ENCODE data around the gene OTX2.

The OTX2 gene

GRCh38 chr14:56810147-56810719 lies at the start of gene OTX2:
OTX2 (minus strand) TSS chr14:56810479; CDS start chr14:56805456, 5,023 bp downstream.
- no peak for DNase-seq

- no peak for DNase-seq
Observed at GRCh38 chr14:56858422-56858821, 48.1 kb upstream of the OTX2 start.

GRCh38 chr14:56857216-56857615 lies 46.9 kb upstream of the OTX2 start:
- DNase-seq: no peak

GRCh38 chr14:56855891-56856461 lies 45.7 kb upstream of the OTX2 start:
- DNase-seq: no peak

GRCh38 chr14:56854325-56854724 lies 44.0 kb upstream of the OTX2 start:
- no peak for DNase-seq

DNA sequence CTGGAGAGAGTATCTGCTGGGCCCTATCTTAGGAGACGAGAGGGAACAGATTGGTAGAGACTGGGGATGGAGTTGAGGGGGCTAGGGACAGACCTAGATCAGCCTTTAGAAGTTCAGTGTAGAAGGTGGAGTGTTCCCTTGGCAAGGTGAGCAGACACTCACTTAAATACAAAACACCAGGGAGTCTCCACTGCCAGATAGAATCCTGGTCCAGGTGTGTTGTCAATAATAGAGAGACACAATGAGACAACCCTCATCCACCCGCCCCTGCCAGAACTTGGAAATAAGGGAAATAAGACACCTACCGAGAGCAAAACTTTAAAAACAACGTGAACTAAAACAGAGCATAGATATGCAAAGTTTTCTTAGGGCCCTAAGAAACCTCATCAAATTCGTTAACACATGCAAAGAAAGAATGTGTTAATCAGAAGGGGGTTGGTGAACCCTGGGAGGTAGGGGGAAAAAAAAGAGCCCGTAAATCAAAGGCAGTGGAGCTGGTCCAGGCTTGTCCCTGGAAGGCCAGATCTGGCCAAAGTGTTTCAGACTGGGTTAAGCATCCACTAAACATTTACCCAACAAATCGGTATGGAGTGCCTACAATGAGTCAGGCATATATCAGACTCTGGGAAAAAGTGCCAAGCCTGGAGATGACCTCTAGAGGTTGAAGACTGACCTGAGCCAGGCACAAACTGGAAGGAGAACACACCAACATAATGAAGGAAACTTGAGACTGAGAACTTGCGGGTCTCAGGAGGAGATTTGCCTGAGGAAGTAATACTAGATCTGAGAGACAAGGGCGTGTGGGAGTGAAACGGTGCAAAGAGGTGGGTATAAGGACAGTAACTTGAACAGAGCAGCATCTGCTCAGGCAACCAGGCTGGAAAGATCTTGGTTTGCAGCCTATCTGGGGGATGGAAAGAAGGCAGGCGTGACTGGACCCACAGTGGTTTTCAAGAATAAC lies 37.0 kb upstream of the OTX2 start:
- DNase-seq: no peak

GRCh38 chr14:56844406-56845002 lies 34.2 kb upstream of the OTX2 start:
- DNase-seq: no peak

DNA sequence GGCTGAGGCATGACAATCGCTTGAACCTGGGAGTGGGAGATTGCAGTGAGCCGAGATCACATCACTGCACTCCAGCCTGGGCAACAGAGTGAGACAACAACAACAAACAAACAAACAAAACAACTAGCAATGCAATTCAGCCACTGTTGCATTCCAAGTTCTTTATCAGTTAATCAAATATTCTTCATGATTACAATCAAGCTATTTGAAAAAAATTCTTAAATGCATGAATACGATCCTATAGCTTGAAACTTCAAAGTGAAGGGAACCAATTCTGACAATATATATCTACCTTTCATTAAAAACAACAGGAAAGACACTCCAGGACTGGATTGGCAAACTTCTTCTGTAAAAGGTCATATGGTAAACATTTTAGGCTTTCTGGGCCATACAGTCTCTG lies 31.3 kb upstream of the OTX2 start:
- no peak for DNase-seq

DNA sequence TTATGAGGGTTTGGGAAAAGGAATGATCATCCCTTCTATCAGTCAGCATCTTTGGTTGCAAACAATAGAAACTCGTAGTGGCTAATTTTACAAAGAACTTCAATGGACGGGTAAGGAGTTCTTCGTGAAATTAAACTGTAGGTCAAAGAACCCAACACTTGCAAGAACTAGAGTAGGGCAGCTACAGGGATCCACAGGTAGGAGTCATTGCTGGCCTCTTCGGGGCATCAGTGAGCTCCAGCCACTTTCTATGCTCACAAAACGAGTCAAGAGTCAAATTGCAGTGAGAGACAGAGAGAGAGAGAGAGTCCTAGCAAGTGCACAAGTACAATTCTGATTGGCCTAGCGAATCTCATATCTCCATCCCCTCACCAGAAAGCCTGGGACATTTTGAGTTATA lies 29.9 kb upstream of the OTX2 start:
- DNase-seq: no peak

GRCh38 chr14:56829151-56829550 lies 18.9 kb upstream of the OTX2 start:
- no peak for DNase-seq

DNA sequence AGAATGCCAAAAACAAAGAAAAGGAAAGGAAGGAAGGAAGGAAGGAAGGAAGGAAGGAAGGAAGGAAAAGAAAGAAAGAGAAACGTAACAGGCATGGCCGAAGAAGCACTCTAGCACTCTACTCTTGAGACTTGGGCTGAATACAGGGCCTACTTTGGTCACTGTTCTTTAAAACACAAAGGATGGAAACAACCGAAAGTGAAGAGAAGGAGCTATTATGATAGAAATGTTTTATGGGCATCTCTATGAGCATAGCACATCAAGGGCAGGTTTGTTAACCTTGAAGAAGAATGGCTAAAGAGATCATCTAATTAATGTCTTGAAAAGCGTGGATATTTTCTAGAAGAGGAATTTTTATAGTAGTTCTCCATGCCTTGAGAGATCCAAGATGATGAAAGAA lies 15.9 kb upstream of the OTX2 start:
- no peak for DNase-seq

DNA sequence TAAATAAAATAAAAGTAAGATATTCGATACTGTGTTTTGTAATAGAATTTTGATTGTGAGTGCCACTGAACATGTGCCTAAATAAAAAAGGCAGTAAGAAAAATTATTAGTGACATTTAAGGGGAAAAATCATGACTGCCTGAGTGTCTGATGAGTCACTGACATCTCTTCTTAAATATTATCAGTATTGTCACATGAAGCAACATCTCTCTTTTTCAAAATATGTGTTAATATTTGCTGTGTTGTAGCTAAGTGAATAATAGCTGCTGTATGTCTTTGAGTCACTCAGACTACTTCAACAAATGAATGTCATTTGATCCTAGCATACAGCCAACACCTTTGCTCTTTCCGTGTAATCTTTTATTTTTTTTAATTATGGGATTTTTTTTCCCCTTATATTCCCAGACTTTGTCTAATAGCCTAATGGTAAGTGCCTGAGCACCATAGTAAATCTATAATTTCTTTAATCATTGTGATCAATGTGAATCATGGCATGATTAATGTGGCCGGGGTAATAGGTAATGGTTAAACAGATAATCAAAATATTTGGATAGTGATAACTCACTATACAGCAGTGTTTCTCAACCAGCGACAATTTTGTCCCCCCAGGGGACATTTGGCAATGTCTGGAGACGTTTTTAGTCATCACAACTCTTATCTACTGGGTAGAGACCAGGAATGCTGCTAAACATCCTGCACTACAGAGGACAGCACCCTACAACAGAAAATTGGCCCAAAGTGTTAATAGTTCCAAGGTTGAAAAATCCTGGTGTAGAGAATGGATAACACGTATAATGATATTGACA lies 11.7 kb upstream of the OTX2 start:
- no peak for DNase-seq

DNA sequence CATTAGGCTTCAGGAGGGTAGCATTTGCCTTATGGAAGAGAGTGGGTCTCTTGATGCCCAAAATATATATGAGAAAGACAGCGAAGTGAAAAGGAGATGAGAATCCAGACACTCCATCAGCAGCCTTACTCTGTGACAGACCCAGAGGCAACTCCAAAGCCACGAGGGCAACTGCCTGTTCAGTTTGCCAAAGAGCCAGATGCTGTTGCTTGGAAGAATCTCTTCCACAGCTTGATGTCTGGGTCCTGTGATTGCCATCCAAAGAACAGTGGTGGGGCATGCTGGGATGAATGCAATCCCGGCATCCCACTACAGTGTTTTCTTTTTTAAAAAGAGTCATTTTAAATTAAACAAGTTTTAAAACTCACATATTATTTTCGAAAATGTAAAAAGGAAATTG lies 10.9 kb upstream of the OTX2 start:
- DNase-seq: no peak

DNA sequence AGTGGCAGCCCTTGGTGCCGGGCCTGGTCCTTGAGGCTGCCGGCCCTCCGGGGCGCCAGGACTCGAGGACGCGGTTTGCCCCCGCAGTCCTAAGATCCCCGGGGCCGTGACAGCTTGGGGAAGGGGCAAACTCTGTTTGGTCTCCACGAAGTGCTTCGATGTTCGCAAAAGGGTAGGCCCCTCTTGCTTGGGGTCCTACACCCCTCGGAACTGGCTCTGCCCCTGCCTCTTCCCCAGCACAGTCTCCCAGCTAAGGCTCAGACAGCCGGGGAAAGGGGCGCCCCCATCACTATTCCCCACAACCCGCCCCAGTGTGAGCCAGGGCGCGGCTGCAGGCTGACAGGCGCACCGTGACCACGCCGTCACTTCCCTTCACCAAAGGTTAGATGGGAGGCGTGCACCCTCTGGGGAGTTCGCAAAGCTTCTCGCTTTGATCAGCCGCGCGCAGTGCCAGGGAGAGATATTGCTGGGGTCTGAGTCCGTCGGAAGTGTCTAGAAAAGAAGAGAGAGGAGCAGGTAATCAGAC lies 7.2 kb upstream of the OTX2 start:
- no peak for DNase-seq

GRCh38 chr14:56816574-56817391 lies 6.5 kb upstream of the OTX2 start:
- no peak for DNase-seq

- no peak for DNase-seq
Observed at GRCh38 chr14:56815745-56816144, 5.5 kb upstream of the OTX2 start.

GRCh38 chr14:56814969-56815700 lies 4.9 kb upstream of the OTX2 start:
- DNase-seq: no peak

- no peak for DNase-seq
Observed at GRCh38 chr14:56814519-56814959, 4.3 kb upstream of the OTX2 start.

DNA sequence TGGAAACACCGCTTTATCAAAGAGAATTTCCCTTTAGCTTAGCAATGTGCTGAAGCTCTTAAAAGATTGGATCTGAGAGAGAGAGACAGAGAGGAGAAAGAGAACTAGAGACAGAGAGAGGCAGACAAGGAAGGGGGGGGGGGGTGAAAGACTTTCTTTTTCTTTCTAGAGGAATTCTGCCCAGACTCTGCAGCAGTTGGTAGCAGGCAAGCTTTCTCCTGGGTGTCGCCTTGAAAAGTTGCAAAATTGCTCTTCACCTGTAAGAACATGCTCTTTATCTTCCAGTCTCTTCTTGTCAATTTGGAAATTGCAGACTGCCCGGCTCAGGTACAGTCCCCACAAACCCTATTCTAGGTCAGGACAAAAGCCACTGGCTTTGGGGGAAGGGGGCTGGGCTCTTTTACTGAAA lies 2.9 kb upstream of the OTX2 start:
- DNase-seq: no peak

DNA sequence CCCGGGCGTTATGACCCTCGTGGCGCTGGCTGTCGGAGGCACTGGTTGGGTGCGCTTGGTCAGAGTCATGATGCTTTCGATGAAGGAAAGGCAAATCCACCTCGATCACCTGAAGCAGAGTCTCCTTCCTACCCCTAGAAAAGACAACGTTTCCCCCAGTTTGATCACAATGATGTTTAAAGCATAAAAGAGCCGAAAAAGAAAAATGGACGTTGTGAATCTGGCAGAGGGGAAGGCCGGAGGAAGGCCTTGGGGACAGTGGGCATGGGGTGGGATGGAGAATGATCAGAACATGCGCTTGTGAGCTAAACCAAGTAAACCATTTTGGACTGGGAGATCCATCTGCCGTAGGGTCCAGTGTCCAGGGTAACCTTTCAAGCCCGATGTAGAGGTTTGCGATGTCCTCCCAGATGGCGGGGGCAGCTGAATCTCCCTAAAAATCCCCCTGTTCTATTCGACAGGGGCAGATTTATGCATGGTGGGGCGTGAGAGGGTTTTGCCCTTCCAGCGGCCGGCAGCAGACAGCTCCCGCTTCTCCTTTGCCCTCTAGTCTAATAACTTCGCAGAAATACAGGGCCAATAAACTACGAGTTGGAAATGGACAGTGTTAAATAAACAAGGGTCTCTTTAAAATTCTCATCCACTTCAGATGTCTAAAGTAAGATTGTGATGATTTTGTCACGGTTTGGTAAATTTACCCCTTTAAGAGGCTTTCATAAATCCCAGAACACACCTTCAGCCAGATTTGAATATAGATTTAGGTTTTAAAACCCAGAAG lies 2.3 kb upstream of the OTX2 start:
- DNase-seq: no peak

Measured in SW 1271 (cell line).